ENCODE data around the gene SULF2. TPM values are rescaled to one million over a fixed set of nuclear protein-coding genes. Genes with fewer than 3 reads are reported as not detected.
A peak's percentile ranks its signal among the peaks of the same experiment; 100 is the strongest.

SULF2 gene
- total RNA-seq, 3 donors from 2014 or later: 36.3 to 62.5 (median 58.0) TPM

- no peaks in the 10 kb centered on the region for H3K27me3 ChIP-seq
- no peaks in the 10 kb centered on the region for H3K36me3 ChIP-seq
- no peak for DNase-seq (ENCODE audit: low spot score in 2 of 2)
- intact Hi-C loops (cut with DNase I; ENCODE audit: low total_unique reads): loop anchor here (5.0 kb wide), 1 partner anchor 1606 kb away; no protein-coding TSS in a partner anchor
- no peak overlapping the region for H3K4me3 ChIP-seq
- TF ChIP-seq POLR2A (IDR thresholded peaks at IDR 0.05) (no peak), POLR2AphosphoS5 (IDR thresholded peaks at IDR 0.05) (no peak)
- TF ChIP-seq, protein P1, sequence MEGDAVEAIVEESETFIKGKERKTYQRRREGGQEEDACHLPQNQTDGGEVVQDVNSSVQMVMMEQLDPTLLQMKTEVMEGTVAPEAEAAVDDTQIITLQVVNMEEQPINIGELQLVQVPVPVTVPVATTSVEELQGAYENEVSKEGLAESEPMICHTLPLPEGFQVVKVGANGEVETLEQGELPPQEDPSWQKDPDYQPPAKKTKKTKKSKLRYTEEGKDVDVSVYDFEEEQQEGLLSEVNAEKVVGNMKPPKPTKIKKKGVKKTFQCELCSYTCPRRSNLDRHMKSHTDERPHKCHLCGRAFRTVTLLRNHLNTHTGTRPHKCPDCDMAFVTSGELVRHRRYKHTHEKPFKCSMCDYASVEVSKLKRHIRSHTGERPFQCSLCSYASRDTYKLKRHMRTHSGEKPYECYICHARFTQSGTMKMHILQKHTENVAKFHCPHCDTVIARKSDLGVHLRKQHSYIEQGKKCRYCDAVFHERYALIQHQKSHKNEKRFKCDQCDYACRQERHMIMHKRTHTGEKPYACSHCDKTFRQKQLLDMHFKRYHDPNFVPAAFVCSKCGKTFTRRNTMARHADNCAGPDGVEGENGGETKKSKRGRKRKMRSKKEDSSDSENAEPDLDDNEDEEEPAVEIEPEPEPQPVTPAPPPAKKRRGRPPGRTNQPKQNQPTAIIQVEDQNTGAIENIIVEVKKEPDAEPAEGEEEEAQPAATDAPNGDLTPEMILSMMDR (IDR thresholded peaks at IDR 0.05): no peak
- no peaks in the 10 kb centered on the region for H3K9me3 ChIP-seq
- H3K27ac ChIP-seq: no peak overlapping the region
- H3K4me1 ChIP-seq: no peaks in the 10 kb centered on the region
These were observed 31.5 kb downstream of the SULF2 start for GRCh38 chr20:47753576-47754387.

GRCh38 chr20:47751449-47751848, 33.8 kb downstream of the SULF2 start:
- intact Hi-C loops (cut with DNase I; ENCODE audit: low total_unique reads): loop anchor here (5.0 kb wide), 1 partner anchor 1604 kb away; no protein-coding TSS in a partner anchor
- H3K27me3 ChIP-seq: no peaks in the 10 kb centered on the region
- TF ChIP-seq POLR2AphosphoS5 (IDR thresholded peaks at IDR 0.05) (no peak), POLR2A (IDR thresholded peaks at IDR 0.05) (no peak)
- TF ChIP-seq, protein P1 (IDR thresholded peaks at IDR 0.05): no peak
- H3K36me3 ChIP-seq: no peaks in the 10 kb centered on the region
- no peaks in the 10 kb centered on the region for H3K4me1 ChIP-seq
- H3K27ac ChIP-seq: no peak overlapping the region
- no peak for DNase-seq (ENCODE audit: low spot score in 2 of 2)
- H3K9me3 ChIP-seq: no peaks in the 10 kb centered on the region
- H3K4me3 ChIP-seq: no peak overlapping the region

DNA sequence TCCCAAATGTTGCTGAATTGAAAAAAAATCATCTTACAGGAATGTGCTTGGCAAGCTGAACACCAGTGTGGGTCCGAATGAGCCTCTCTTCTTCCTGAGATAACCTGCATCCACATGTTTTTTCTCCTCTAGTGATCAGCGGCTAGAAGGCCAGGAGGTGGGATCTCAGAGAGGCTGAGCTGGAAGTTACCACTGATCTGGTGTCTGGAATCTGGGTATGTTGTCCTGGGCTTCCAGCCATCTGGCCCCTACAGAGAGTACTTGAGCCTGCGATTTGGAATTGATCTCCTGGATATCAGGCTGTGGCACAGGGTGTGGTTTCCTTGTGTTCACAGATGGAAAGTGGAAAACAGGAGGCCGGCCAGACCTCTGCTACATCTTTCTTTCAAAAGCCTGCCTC, 35.9 kb downstream of the SULF2 start:
- Histone ChIP-seq H3K36me3 (no peaks in the 10 kb centered on the region), H3K27me3 (no peaks in the 10 kb centered on the region), H3K27ac (peak overlapping the region in 1 of 2 donors; percentile 41), H3K4me3 (no peak overlapping the region), H3K9me3 (no peaks in the 10 kb centered on the region), H3K4me1 (no peaks in the 10 kb centered on the region)
- intact Hi-C loops (cut with DNase I; ENCODE audit: low total_unique reads): no loop called here
- DNase-seq (ENCODE audit: low spot score in 2 of 2): no peak
- TF ChIP-seq POLR2AphosphoS5 (IDR thresholded peaks at IDR 0.05) (peak in 1 of 3 donors; percentile 25), POLR2A (IDR thresholded peaks at IDR 0.05) (no peak)

DNA sequence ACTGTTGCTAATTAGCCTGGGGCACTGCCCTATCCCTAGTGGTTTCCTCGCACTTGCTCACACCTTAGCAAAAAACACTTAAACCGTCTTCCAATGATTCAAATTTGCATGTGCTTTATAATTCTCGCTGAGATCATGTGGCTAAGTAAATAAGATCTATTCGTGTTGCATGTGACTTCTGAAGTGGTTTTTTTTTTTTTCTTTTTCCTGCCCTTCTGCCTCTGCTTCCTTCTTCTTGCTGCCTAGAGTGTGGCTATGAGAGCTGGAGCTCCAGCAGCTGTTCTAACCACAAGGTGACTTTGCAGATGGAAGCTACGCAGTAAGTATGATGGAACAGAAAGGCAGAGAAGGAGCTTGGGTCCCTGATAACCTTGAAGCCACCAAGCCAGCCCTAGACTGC, 36.5 kb downstream of the SULF2 start:
- peak overlapping the region in 1 of 2 donors; percentile 41 for H3K27ac ChIP-seq
- H3K9me3 ChIP-seq: no peaks in the 10 kb centered on the region
- TF ChIP-seq, protein P1 (IDR thresholded peaks at IDR 0.05): no peak
- TF ChIP-seq POLR2AphosphoS5 (IDR thresholded peaks at IDR 0.05) (no peak), POLR2A (IDR thresholded peaks at IDR 0.05) (no peak)
- H3K4me1 ChIP-seq: no peaks in the 10 kb centered on the region
- no peak overlapping the region for H3K4me3 ChIP-seq
- no peaks in the 10 kb centered on the region for H3K36me3 ChIP-seq
- intact Hi-C loops (cut with DNase I; ENCODE audit: low total_unique reads): no loop called here
- DNase-seq (ENCODE audit: low spot score in 2 of 2): no peak
- no peaks in the 10 kb centered on the region for H3K27me3 ChIP-seq

- H3K9me3 ChIP-seq: no peaks in the 10 kb centered on the region
- no peaks in the 10 kb centered on the region for H3K4me1 ChIP-seq
- DNase-seq (ENCODE audit: low spot score in 2 of 2): no peak
- H3K4me3 ChIP-seq: no peak overlapping the region
- intact Hi-C loops (cut with DNase I; ENCODE audit: low total_unique reads): no loop called here
- H3K27ac ChIP-seq: no peak overlapping the region
- TF ChIP-seq POLR2A (IDR thresholded peaks at IDR 0.05): no peak
- no peaks in the 10 kb centered on the region for H3K27me3 ChIP-seq
- H3K36me3 ChIP-seq: no peaks in the 10 kb centered on the region
These were observed 37.2 kb downstream of the SULF2 start for GRCh38 chr20:47748069-47748468.

GRCh38 chr20:47747669-47748031, 37.6 kb downstream of the SULF2 start:
- Histone ChIP-seq H3K36me3 (no peaks in the 10 kb centered on the region), H3K4me1 (no peaks in the 10 kb centered on the region), H3K9me3 (no peaks in the 10 kb centered on the region), H3K27me3 (no peaks in the 10 kb centered on the region), H3K4me3 (no peak overlapping the region), H3K27ac (no peak overlapping the region)
- DNase-seq (ENCODE audit: low spot score in 2 of 2): no peak
- TF ChIP-seq, protein P1 (IDR thresholded peaks at IDR 0.05): no peak
- TF ChIP-seq POLR2A (IDR thresholded peaks at IDR 0.05) (no peak), POLR2AphosphoS5 (IDR thresholded peaks at IDR 0.05) (no peak)
- intact Hi-C loops (cut with DNase I; ENCODE audit: low total_unique reads): no loop called here
